Stimulated activated CD4-positive, alpha-beta T cell treated with anti-CD3 and anti-CD28 coated beads, Interleukin-12 subunit alpha, Interleukin-12 subunit beta, amount 100 ng/mL, for 48 hours (primary cell): Measurements from ENCODE around the gene SURF2.

Experiments
- DNase-seq, 3 donors: peaks; one replicate each; pipeline ENCODE4 v3.0.0-alpha.2; 2020; ENCODE audit warnings: low read depth in 2 of 3, low spot score in 1 of 3

The SURF2 gene

DNA sequence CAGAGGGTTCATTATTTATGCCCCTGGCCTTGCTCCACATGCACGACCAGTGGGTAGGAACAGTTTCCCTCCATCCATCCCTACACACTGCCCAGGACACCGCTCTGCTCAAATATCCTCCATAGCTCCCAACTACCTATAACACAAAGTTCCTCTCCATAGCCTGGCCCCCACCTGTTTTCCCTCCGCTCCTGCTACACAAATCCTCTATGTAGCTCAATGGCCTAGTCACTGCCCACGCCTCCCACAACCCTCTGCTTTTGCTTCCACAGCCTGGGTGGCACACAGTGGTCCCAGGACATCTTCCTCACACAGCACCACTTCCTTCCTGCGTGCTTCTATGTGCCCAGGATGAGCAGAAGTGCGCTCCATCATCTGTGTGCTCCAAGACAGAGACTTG, 41.0 kb downstream of the SURF2 start:
- DNase-seq: no peak

DNA sequence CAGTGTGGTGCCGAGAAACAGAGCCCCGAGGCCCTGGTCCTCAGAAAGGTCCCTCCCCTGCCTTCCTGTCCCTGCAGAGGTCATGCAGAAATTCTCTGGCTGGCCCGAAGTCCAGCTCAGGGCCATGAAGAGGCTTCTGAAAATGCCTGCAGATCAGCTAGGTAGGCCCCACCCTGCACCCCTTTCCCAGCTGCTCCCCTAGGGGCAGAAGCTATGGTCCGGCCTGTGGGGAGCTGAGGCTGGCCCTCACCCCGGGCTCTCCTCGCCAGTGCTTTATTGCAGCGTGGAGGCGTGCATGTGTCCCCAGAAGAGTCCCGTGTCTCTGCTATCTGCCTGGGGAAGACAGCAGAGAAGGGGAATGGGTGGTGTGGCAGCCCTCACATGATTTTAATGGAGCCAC, 41.5 kb downstream of the SURF2 start:
- DNase-seq: no peak

DNA sequence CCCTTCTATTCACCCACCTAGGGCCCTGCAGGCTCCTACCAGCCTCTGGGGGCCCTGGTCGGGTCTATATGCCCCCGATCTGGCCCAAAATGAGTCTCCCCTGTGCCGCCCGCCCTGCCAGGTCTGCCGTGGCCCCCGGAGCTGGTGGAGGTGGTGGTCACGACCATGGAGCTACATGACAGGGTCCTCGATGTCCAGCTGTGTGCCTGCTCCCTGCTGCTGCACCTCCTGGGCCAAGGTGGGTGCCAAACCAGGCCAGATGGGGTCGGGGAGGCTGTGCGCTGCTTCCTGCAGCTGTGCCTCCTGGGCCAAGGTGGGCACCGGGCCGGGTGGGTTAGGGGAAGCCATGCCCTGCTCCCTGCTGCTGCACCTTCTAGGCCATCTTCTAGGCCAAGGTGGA, 43.9 kb downstream of the SURF2 start:
- DNase-seq: no peak

DNA sequence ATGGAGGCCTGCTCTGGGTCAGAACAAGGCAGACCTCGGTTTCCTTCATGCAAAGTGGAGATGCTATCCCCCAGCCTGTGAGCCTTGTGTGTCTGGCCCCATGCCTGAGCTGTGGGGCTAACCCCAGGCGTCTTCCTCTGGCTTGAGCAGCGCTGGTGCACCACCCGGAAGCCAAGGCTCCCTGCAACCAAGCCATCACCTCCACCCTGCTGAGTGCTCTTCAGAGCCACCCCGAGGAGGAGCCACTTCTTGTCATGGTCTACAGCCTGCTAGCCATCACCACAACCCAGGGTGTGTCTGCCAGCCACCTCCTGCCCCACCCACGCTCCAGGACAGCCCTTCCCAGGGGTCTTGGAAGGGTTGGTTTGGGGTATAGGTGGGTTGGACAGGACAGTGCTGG, 45.2 kb downstream of the SURF2 start:
- DNase-seq: no peak

- no peak for DNase-seq
Measured at GRCh38 chr9:133402689-133403088, 46.3 kb downstream of the SURF2 start.

DNA sequence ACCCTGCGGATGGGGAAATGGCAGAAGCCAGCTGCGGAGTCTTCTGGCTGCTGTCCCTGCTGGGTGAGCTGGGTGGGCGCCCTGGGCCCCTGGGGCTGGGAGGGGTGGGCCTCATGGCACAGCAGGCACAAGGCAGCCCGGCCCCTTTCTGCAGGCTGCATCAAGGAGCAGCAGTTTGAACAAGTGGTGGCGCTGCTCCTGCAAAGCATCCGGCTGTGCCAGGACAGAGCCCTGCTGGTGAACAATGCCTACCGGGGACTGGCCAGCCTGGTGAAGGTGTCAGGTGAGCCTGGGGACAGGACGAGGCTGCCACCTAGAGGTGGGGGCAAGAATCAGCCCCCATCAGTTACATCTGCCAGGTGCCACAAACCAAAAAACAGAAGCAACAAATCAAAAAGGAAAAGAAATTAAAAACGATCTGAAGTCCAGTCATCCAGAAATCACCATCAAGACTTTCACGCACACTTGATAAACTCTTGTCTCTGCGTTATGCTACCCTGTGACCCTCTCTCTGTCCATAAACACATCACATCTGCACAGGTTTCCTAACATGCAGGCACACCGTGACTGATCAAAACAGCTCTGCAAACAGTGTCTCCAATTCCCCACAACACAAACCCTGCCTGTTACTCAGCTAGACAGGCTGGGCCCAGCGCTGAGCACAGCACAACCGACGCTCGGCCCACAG, 47.6 kb downstream of the SURF2 start:
- peak; percentile 38 to 49 (median 42) for DNase-seq

DNA sequence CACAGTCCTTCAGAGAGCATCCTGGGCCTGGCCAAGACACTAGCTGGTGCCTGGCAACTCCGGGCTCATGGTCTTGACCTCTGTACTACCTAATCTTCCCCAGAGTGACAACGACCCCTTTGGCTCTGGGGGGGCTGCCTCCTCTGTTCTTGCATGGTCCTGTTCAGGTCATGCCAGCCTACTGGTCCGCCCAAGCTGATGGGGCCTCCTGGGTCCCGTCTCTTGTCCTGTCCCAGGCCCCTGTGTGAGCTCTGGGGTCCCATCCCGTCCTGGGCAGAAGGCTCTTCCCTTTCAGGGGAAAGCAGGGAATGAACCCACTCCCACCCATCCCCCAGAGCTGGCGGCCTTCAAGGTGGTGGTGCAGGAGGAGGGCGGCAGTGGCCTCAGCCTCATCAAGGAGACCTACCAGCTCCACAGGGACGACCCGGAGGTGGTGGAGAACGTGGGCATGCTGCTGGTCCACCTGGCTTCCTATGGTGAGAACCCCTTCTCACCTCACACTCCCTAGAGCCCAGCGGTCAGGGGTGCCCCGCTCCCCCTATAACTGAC, 48.2 kb downstream of the SURF2 start:
- no peak for DNase-seq

DNA sequence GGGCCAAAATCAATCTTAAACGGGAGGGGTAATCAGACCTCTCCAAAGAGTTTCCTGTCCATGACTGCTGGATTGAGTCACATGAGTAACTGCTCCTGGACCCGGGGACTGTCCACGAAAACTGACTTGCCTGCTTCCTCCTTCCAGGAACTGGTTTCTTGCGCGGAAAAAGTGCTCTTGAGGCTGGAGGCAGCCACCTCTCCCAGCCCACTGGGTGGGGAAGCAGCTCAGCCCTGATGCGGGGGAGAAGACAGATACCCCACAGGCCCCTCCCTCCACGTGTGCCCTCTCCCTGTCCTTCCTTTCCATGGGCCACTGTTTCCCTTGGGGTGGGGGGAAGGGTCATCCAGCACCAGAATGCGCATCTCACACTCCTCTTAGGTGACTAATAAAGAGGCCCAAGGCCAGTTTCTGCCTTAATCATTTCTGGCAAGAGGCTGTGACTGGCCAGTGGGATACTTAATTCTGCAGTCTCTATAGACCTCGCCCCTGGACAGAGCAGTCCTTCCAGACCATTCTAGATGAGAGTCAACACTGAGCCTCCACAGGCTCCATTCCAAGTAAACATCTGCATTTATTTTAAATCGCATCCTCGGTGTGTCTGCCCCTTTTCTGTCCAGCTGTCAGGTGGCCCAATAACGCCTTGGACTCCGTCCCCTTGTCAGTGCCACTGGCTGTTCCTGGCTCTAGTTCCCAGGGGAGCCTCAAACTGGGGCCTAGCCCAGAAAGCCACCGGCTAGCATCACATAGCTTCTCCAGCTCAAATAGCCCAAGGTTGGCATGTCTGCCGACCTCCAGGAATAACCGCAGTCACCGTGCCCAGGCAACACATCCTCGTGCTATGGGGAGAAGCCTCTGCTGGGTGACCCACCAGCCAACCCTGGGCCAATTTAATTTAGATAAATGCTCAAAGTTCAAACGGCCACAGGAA, 49.4 kb downstream of the SURF2 start:
- DNase-seq: no peak

- peak; percentile 74 to 82 (median 79) for DNase-seq
Measured at GRCh38 chr9:133406480-133407307, 50.3 kb downstream of the SURF2 start.

GRCh38 chr9:133408042-133408441, 51.7 kb downstream of the SURF2 start:
- no peak for DNase-seq
